Tibial nerve (tissue), 4 donors: ENCODE results near the gene SRPK1. TPM values are rescaled to one million over a fixed set of nuclear protein-coding genes. Genes with fewer than 3 reads are reported as not detected.

Source experiments
- DNase-seq, 2 donors: peaks; one replicate each; pipeline ENCODE4 v3.0.0-alpha.2; 2019; ENCODE audit warnings: low spot score in 2 of 2
- H3K27ac ChIP-seq, 4 donors: fragments of 200-600 bp; sonication (generic) in 3 of 4; one replicate each; pipeline ENCODE4 v1.5.1; 2017 to 2019; ENCODE audit warnings: mild to moderate bottlenecking in 1 of 4
- H3K27me3 ChIP-seq, 2 donors: fragments of 200-600 bp; sonication (generic) in 1 of 2; one replicate each; pipeline versions ENCODE4 v1.5.1 to v1.6.0; 2017 to 2019
- H3K36me3 ChIP-seq, 3 donors: fragments of 200-600 bp; sonication (generic); one replicate each; pipeline ENCODE4 v1.5.1; 2018 to 2019
- H3K4me1 ChIP-seq, 4 donors: fragments of 200-600 bp; sonication (generic) in 3 of 4; one replicate each; pipeline ENCODE4 v1.5.1; 2017 to 2019
- H3K4me3 ChIP-seq, 4 donors: fragments of 200-600 bp; sonication (generic) in 3 of 4; one replicate each; pipeline ENCODE4 v1.5.1; 2017 to 2019; ENCODE audit warnings: mild to moderate bottlenecking in 1 of 4, moderate library complexity in 1 of 4
- H3K9me3 ChIP-seq, 4 donors: fragments of 200-600 bp; sonication (generic) in 3 of 4; one replicate each; pipeline ENCODE4 v1.5.1; 2017 to 2019
- EP300 ChIP-seq, 2 donors: sonication (generic); formaldehyde crosslinking; IDR thresholded peaks; one replicate each; pipeline ENCODE4 v1.6.1; 2017; ENCODE audit warnings: antibody characterized with exemption in 2 of 2, mild to moderate bottlenecking in 1 of 2
- POLR2A ChIP-seq, 2 donors: fragments of 450-650 bp; IDR thresholded peaks; one replicate each; pipeline ENCODE4 v1.6.1; 2017; ENCODE audit warnings: antibody characterized with exemption in 2 of 2, mild to moderate bottlenecking in 2 of 2, moderate library complexity in 2 of 2
- WGBS, 2 donors: methylation state at CpG; one replicate each; pipeline ENCODE4 v1.1.5; 2018; 5-methylcytosine and 5-hydroxymethylcytosine counted together
- total RNA-seq, 4 donors: library from RNA; depleted of rRNA; stranded (reverse); fragments of >200 nt; gene quantifications; one replicate each; pipeline ENCODE4 v1.1.0, GENCODE V29; 2016
- TF ChIP-seq, protein P1 (sequence below), 5 experiments: fragments of 200-600 bp in 3 of 5; fragments of 450-650 bp in 2 of 5; sonication (generic) in 3 of 5; IDR thresholded peaks; one replicate each; pipeline ENCODE4 v1.5.1; 2016 to 2019; ENCODE audit warnings: antibody characterized with exemption in 5 of 5, mild to moderate bottlenecking in 3 of 5, moderate library complexity in 2 of 5

Gene SRPK1
- total RNA-seq, 4 donors from 2014 or later = 23.2 to 48.0 (median 40.2) TPM

DNA sequence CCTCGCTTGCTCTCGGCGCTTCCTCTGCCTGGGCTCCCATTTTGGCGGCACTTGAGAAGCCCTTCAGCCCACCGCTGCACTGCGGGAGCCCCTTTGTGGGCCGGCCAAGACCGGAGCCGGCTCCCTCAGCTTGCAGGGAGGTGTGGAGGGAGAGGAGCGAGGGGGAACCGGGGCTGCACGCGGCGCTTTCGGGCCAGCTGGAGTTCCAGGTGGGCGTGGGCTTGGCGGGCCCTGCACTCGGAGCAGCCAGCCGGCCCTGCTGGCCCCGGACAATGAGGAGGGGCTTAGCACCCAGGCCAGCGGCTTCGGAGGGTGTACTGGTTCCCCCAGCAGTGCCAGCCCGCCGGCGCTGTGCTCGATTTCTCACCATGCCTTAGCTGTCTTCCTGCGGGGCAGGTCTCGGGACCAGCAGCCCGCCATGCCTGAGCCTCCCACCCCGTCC lies 10.2 kb upstream of the SRPK1 start:
- H3K4me1 ChIP-seq = no peaks in the 10 kb centered on the region
- WGBS, 2 donors = 89 to 93% methylated on average over 24 to 25 of the region's 30 CpGs

DNA sequence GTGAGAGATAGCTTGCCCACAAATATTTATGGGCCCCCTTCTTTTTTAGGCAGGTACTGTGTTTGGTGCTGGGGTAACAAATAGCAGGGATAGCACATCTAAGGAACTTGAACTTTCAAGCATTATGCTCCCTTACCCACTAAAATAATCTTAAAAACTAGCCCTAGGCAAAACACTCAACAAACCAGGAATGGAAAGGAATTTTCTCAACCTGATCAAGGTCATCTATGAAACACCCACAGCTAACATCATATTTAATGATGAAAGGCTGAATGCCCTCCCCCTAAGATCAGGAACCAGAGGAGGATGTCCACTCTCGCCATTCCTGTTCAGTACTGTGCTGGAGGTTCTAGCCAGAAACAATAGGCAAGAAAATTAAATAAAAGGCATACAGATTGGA lies 8.7 kb upstream of the SRPK1 start:
- TF ChIP-seq, protein P1, sequence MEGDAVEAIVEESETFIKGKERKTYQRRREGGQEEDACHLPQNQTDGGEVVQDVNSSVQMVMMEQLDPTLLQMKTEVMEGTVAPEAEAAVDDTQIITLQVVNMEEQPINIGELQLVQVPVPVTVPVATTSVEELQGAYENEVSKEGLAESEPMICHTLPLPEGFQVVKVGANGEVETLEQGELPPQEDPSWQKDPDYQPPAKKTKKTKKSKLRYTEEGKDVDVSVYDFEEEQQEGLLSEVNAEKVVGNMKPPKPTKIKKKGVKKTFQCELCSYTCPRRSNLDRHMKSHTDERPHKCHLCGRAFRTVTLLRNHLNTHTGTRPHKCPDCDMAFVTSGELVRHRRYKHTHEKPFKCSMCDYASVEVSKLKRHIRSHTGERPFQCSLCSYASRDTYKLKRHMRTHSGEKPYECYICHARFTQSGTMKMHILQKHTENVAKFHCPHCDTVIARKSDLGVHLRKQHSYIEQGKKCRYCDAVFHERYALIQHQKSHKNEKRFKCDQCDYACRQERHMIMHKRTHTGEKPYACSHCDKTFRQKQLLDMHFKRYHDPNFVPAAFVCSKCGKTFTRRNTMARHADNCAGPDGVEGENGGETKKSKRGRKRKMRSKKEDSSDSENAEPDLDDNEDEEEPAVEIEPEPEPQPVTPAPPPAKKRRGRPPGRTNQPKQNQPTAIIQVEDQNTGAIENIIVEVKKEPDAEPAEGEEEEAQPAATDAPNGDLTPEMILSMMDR (IDR thresholded peaks at IDR 0.05) = no peak
- TF ChIP-seq POLR2A (IDR thresholded peaks at IDR 0.05) (no peak), EP300 (IDR thresholded peaks at IDR 0.05) (no peak)
- WGBS, 2 donors = 66 to 91% methylated on average over 1 of the region's 1 CpG
- Histone ChIP-seq H3K27me3 (peaks cover 0 to 1% of the 10 kb centered on the region in 2 donors), H3K36me3 (no peaks in the 10 kb centered on the region), H3K27ac (no peak overlapping the region), H3K4me1 (no peaks in the 10 kb centered on the region), H3K9me3 (no peaks in the 10 kb centered on the region), H3K4me3 (no peak overlapping the region)
- no peak for DNase-seq

More for the DNA sequence above, 10.2 kb upstream of the SRPK1 start:
- no peak overlapping the region for H3K27ac ChIP-seq
- TF ChIP-seq, protein P1 (IDR thresholded peaks at IDR 0.05) = no peak
- no peak for TF ChIP-seq EP300 (IDR thresholded peaks at IDR 0.05)
- no peak for TF ChIP-seq POLR2A (IDR thresholded peaks at IDR 0.05)
- H3K27me3 ChIP-seq = peaks cover 0 to 8% of the 10 kb centered on the region in 2 donors
- no peak overlapping the region for H3K4me3 ChIP-seq
- no peaks in the 10 kb centered on the region for H3K9me3 ChIP-seq
- DNase-seq = no peak
- H3K36me3 ChIP-seq = no peaks in the 10 kb centered on the region

DNA sequence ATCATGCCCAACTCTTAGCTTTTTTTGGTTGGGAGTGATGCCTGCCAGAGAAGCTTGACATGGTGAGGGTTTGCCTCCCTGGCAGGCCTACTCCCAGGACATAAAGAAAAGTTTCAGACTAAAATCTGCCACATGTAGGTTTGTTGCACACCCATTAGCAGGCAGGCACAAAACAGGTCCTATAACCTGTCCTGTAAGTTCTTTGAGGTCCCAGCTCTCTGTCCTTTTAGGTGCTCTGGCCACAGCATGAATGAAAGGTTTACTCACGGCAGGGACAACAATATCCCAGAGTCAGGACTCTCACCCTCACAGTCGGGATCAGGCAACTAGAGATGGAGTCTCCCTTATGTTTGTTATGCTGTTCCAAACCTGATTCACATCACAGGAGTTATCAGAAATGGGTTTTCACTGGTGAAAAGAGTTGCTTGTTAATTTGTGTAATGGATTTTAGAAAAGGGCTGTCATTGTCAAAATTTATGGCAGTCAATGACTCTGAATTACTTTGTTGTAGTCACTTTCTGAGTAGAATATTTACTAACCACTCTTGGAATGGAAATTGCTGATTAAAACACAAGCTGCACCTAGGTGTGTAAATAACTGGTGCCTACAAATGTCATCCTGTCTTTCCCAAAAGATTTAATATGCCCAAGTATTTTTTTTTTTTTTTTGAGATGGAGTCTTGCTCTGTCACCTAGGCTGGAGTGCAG lies 5.8 kb upstream of the SRPK1 start:
- Histone ChIP-seq H3K9me3 (no peaks in the 10 kb centered on the region), H3K27ac (no peak overlapping the region), H3K4me1 (peaks cover 0 to 5% (median 3%) of the 10 kb centered on the region in 4 donors), H3K4me3 (no peak overlapping the region), H3K27me3 (no peaks in the 10 kb centered on the region), H3K36me3 (no peaks in the 10 kb centered on the region)
- TF ChIP-seq EP300 (IDR thresholded peaks at IDR 0.05) = no peak
- TF ChIP-seq, protein P1 (IDR thresholded peaks at IDR 0.05) = no peak
- TF ChIP-seq POLR2A (IDR thresholded peaks at IDR 0.05) = no peak
- no peak for DNase-seq
- 62 to 80% methylated on average over 2 of the region's 2 CpGs for WGBS, 2 donors

DNA sequence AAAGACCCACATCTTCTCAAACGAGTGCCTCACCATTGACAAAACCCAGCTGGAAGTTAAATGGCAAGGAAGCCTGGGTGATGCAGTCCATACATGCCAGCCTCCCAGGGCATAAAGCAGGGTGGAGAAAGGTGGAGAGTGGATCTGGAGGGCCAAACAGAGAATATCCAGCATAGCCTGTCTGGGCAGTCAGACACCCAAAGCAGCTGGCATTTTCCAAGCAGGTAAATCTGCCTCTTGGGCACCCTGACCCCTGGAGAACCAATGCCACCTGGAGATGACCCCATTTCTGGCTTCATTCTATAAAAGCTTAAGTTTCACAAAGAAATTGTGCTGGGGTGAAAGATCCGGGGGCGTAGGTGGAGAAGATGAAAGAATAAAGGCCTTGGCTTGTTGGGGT lies 5.1 kb upstream of the SRPK1 start:
- no peak for DNase-seq
- no peak overlapping the region for H3K4me3 ChIP-seq
- TF ChIP-seq EP300 (IDR thresholded peaks at IDR 0.05) = no peak
- TF ChIP-seq POLR2A (IDR thresholded peaks at IDR 0.05) = no peak
- TF ChIP-seq, protein P1 (IDR thresholded peaks at IDR 0.05) = no peak
- 78 to 89% methylated on average over 3 of the region's 3 CpGs for WGBS, 2 donors
- no peaks in the 10 kb centered on the region for H3K9me3 ChIP-seq
- peaks cover 0 to 9% (median 5%) of the 10 kb centered on the region in 4 donors for H3K4me1 ChIP-seq
- H3K36me3 ChIP-seq = no peaks in the 10 kb centered on the region
- no peaks in the 10 kb centered on the region for H3K27me3 ChIP-seq
- no peak overlapping the region for H3K27ac ChIP-seq

DNA sequence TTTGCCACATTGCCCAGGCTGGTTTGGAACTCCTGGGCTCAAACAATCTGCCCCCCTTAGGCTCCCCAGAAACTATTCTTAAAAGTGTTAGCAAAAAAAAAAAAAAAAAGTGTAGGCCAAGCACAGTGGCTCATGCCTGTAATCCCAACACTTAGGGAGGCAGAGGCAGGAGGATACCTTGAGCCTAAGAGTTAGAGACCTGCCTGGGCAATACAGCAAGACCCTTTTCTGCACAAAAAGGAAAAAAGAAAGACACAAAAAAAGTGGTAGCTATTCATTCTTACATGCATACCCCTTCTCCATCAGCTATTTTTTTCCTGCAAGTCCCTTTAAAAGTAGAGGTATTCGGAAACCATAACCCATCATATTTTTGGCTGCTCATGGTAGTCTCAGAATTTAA lies 3.2 kb upstream of the SRPK1 start:
- Histone ChIP-seq H3K27ac (no peak overlapping the region), H3K36me3 (no peaks in the 10 kb centered on the region), H3K4me3 (no peak overlapping the region), H3K4me1 (peaks cover 0 to 19% (median 8%) of the 10 kb centered on the region in 4 donors), H3K9me3 (no peaks in the 10 kb centered on the region), H3K27me3 (no peaks in the 10 kb centered on the region)
- no peak for DNase-seq
- 96% methylated on average over 1 of the region's 1 CpG for WGBS, 2 donors
- TF ChIP-seq POLR2A (IDR thresholded peaks at IDR 0.05) (no peak), EP300 (IDR thresholded peaks at IDR 0.05) (no peak)
- TF ChIP-seq, protein P1 (IDR thresholded peaks at IDR 0.05) = no peak
